Endothelial cell of umbilical vein (primary cell): ENCODE measurements around the gene CNDP2.

ENCODE experiments used
- EZH2 ChIP-seq: IDR thresholded peaks from 2 replicates; pipeline ENCODE4 v1.6.1; 2012; ENCODE audit warnings: borderline replicate concordance, low read depth, mild to moderate bottlenecking, moderate library complexity, low read length, inconsistent platforms; ENCODE audit not compliant: severe bottlenecking
- JUN ChIP-seq: IDR thresholded peaks from 2 replicates; pipeline ENCODE4 v1.6.1; 2011; ENCODE audit warnings: borderline replicate concordance, low read depth; ENCODE audit not compliant: insufficient read length, insufficient read depth
- POLR2A ChIP-seq: IDR thresholded peaks from 2 replicates; pipeline ENCODE4 v1.6.1; 2012; ENCODE audit warnings: low read depth, mild to moderate bottlenecking, control low read depth, low read length
- TF ChIP-seq, protein P1 (sequence below), 2 donors: IDR thresholded peaks; 1 replicate in 1 of 2; 2 replicates in 1 of 2; pipeline ENCODE4 v1.5.1; 2011; ENCODE audit warnings: low read length in 2 of 2, mild to moderate bottlenecking in 2 of 2, moderate library complexity in 2 of 2, control low read depth in 1 of 2, inconsistent platforms in 1 of 2, low read depth in 1 of 2; ENCODE audit not compliant: insufficient read depth in 1 of 2; ENCODE audit errors: extremely low read depth in 1 of 2

DNA sequence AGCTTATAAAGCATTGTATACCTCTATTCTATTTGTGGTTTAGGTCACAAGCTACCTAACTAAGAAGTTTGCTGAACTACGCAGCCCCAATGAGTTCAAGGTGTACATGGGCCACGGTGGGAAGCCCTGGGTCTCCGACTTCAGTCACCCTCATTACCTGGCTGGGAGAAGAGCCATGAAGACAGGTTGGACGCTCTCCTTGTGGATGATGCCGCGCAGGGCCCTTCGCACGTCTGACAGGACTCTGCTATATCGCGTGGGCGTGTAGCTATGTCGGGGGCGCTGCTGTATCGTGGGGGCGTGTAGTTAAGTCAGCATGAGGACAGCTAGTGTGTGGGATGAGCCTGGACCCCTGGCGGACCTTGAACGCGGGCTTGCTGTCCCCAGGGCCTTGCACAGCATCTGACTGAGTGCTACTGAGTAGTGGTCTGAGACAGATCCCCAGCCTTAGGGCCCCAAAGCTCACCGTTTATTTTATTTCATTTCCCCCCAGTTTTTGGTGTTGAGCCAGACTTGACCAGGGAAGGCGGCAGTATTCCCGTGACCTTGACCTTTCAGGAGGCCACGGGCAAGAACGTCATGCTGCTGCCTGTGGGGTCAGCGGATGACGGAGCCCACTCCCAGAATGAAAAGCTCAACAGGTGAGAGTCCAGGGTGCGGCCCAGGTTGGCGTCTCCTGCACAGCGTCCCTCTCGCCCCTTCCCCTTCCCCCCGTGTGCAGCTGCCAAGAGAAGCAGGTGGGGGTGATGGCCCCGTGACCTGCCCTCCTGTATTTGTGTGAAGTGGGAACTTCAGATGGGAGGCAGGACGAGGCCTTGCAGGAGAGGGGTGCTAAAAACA, 22.5 kb downstream of the CNDP2 start:
- TF ChIP-seq, protein P1, sequence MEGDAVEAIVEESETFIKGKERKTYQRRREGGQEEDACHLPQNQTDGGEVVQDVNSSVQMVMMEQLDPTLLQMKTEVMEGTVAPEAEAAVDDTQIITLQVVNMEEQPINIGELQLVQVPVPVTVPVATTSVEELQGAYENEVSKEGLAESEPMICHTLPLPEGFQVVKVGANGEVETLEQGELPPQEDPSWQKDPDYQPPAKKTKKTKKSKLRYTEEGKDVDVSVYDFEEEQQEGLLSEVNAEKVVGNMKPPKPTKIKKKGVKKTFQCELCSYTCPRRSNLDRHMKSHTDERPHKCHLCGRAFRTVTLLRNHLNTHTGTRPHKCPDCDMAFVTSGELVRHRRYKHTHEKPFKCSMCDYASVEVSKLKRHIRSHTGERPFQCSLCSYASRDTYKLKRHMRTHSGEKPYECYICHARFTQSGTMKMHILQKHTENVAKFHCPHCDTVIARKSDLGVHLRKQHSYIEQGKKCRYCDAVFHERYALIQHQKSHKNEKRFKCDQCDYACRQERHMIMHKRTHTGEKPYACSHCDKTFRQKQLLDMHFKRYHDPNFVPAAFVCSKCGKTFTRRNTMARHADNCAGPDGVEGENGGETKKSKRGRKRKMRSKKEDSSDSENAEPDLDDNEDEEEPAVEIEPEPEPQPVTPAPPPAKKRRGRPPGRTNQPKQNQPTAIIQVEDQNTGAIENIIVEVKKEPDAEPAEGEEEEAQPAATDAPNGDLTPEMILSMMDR (IDR thresholded peaks at IDR 0.05; ENCODE audit: extremely low read depth in 1 of 2, insufficient read depth in 1 of 2, low read depth in 1 of 2, low read length in 2 of 2), result no peak
- TF ChIP-seq POLR2A, result no peak
- no peak for TF ChIP-seq JUN
- TF ChIP-seq EZH2, result no peak
